ENCODE measurements around the gene KCNK1.
A peak's percentile ranks its signal among the peaks of the same experiment; 100 is the strongest.

Gene KCNK1

GRCh38 chr1:233613252-233614172 is at the start of gene KCNK1:
Gene KCNK1, plus strand, starts transcription at chr1:233614106. Its CDS starts 66 bp downstream, at chr1:233614172.
- no peak for DNase-seq (ENCODE audit: extremely low read depth in 1 of 2, low read depth in 1 of 2)

- DNase-seq (ENCODE audit: extremely low read depth in 1 of 2, low read depth in 1 of 2) = no peak
These were observed 48.6 kb upstream of the KCNK1 start for GRCh38 chr1:233565313-233565712.

- no peak for DNase-seq (ENCODE audit: extremely low read depth in 1 of 2, low read depth in 1 of 2)
These were observed 47.0 kb upstream of the KCNK1 start for GRCh38 chr1:233566886-233567285.

GRCh38 chr1:233569636-233570035 is 44.3 kb upstream of the KCNK1 start:
- no peak for DNase-seq (ENCODE audit: extremely low read depth in 1 of 2, low read depth in 1 of 2)

GRCh38 chr1:233570216-233570615 is 43.7 kb upstream of the KCNK1 start:
- no peak for DNase-seq (ENCODE audit: extremely low read depth in 1 of 2, low read depth in 1 of 2)

- DNase-seq (ENCODE audit: extremely low read depth in 1 of 2, low read depth in 1 of 2) = no peak
These were observed 43.2 kb upstream of the KCNK1 start for GRCh38 chr1:233570706-233571105.

- DNase-seq (ENCODE audit: extremely low read depth in 1 of 2, low read depth in 1 of 2) = no peak
These were observed 41.0 kb upstream of the KCNK1 start for GRCh38 chr1:233572896-233573295.

GRCh38 chr1:233575450-233575849 is 38.5 kb upstream of the KCNK1 start:
- DNase-seq (ENCODE audit: extremely low read depth in 1 of 2, low read depth in 1 of 2) = no peak

GRCh38 chr1:233582439-233582838 is 31.5 kb upstream of the KCNK1 start:
- no peak for DNase-seq (ENCODE audit: extremely low read depth in 1 of 2, low read depth in 1 of 2)

GRCh38 chr1:233584376-233584775 is 29.5 kb upstream of the KCNK1 start:
- DNase-seq (ENCODE audit: extremely low read depth in 1 of 2, low read depth in 1 of 2) = no peak

- DNase-seq (ENCODE audit: extremely low read depth in 1 of 2, low read depth in 1 of 2) = no peak
These were observed 29.0 kb upstream of the KCNK1 start for GRCh38 chr1:233584931-233585330.

- no peak for DNase-seq (ENCODE audit: extremely low read depth in 1 of 2, low read depth in 1 of 2)
These were observed 27.6 kb upstream of the KCNK1 start for GRCh38 chr1:233586301-233586700.

GRCh38 chr1:233587196-233587595 is 26.7 kb upstream of the KCNK1 start:
- DNase-seq (ENCODE audit: extremely low read depth in 1 of 2, low read depth in 1 of 2) = no peak

GRCh38 chr1:233587958-233588799 is 25.7 kb upstream of the KCNK1 start:
- DNase-seq (ENCODE audit: extremely low read depth in 1 of 2, low read depth in 1 of 2) = no peak

GRCh38 chr1:233597489-233597901 is 16.4 kb upstream of the KCNK1 start:
- no peak for DNase-seq (ENCODE audit: extremely low read depth in 1 of 2, low read depth in 1 of 2)

- DNase-seq (ENCODE audit: extremely low read depth in 1 of 2, low read depth in 1 of 2) = peak in 1 of 2 donors; percentile 32
These were observed 14.9 kb upstream of the KCNK1 start for GRCh38 chr1:233598891-233599541.

- no peak for DNase-seq (ENCODE audit: extremely low read depth in 1 of 2, low read depth in 1 of 2)
These were observed 14.3 kb upstream of the KCNK1 start for GRCh38 chr1:233599542-233600073.

- DNase-seq (ENCODE audit: extremely low read depth in 1 of 2, low read depth in 1 of 2) = no peak
These were observed 13.4 kb upstream of the KCNK1 start for GRCh38 chr1:233600488-233600887.

GRCh38 chr1:233603478-233603877 is 10.4 kb upstream of the KCNK1 start:
- DNase-seq (ENCODE audit: extremely low read depth in 1 of 2, low read depth in 1 of 2) = no peak

- no peak for DNase-seq (ENCODE audit: extremely low read depth in 1 of 2, low read depth in 1 of 2)
These were observed 8.7 kb upstream of the KCNK1 start for GRCh38 chr1:233605205-233605604.

- no peak for DNase-seq (ENCODE audit: extremely low read depth in 1 of 2, low read depth in 1 of 2)
These were observed 7.1 kb upstream of the KCNK1 start for GRCh38 chr1:233606813-233607212.

All from stimulated activated CD8-positive, alpha-beta memory T cell treated with anti-CD3 and anti-CD28 coated beads, Interleukin-7, amount 100 ng/mL, for 48 hours (primary cell).